ENCODE data around the gene HMCES.
"Not testable (repeated sequence)": the region's sequence is repeated elsewhere in the genome, so short reads cannot be mapped to it uniquely, and the experiment has no call there.

Gene HMCES

DNA sequence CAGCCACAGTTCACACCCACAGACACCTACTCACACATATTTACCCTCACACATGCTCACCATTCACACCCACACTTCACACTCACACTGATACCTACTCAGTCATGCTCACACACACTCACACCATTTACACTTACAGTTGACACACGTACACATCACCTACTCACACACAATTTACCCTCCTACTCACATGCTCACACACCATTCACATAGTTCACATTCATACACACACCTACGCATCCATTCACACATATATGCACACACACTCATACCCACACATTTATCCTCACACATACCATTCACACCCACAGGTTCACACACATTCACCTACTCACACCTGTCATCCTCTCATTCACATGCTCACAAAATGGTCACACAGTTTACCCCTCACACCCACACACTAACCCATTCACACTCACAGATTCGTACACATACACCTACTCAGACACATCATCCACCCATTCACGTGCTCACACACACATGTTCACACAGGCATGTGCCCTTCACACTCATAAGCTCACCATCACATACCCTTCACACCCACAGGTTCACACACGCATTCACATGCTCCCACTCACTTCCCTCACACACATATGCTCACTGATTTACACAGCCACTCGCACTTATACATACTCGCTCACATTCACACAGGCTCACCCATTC lies 42.3 kb downstream of the HMCES start:
- no peak for DNase-seq (ENCODE audit: low read depth)

DNA sequence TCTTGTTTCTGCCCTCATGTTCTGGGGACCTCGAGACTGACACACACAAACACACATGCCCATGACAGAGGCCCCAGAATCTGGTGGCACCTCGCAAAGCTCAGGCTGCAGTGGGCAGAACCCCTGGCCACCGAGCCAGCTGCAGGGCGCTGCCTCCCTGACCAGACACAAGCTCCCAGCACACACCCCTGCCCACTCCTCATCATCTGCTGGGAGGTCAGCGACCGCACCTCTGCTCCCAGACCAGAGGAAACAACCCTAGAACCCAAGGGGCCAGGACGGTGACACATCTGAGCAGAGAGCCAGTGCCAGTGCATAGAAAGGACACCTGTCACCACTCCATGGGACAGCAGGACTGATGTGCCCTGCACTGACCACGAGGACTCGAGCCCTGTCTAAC lies 43.2 kb downstream of the HMCES start:
- DNase-seq (ENCODE audit: low read depth), result no peak

DNA sequence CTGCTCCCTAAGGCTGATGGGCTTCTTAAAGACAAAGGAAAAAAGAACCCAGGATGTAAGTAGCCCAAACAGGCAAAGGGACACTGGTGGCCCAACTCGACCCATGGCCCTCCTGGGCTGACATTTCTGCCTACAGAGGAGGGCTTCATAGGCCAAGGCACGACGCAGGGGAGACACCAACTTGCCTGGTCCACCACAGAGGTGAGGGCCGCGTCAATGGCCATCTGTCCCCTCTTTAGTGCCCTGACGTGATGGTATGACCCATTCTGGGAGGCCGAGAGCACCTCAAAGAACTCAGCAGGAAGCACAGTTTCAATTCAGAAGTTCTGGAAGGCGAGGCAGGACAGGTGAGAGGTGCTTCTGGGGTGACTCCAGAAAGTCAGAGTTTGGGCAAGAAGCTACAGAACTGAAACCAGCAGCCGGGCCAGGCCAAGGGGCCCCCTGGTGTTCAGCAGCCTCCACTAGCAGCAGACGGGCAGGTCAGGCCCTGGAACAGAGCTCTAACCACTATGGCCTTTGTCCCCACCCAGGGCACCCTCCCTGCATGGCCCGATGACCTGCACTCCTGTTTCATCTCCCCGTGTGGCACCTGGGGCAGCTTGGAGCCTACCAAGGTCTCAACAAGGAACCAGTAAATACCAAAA lies 45.1 kb downstream of the HMCES start:
- DNase-seq (ENCODE audit: low read depth), result no peak

DNA sequence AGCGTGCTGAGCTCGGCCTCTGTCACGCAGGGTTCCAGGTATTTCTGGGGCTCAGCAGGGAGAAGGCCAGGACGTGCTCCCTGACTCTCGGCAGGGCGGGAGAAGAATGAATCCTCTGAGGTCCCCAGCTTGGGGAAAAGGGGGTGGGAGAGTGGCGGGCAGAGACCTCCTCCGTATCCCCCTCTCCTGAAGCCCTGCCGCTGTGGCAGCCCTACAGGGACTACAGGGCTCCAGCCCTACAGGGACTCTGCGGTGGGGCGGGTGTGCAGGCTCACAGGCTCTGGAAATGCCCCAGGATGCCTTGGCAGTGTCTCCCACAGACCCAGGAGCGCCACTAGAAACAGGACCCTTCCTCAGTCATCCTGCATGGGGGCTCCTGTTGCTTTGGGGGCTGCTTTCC lies 46.2 kb downstream of the HMCES start:
- DNase-seq (ENCODE audit: low read depth), result no peak

DNA sequence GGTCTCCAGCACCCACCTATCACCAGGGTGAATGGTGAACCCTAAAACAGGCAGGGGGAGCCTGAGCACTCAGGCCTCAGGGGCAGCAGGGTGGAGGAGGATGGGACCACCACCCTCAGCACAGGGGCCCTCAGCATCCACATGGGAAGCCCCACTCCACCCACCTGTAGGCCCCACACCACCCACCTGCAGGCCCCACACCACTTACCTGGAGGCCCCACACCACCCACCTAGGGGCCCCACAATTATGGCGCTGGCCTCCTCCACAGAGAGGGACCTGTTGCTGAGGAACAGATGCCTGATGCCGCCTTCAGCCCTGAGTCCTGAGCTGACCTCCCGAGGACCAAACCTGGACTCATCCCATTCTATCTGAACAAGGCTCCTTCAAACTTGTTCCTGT lies 46.7 kb downstream of the HMCES start:
- DNase-seq (ENCODE audit: low read depth), result no peak

DNA sequence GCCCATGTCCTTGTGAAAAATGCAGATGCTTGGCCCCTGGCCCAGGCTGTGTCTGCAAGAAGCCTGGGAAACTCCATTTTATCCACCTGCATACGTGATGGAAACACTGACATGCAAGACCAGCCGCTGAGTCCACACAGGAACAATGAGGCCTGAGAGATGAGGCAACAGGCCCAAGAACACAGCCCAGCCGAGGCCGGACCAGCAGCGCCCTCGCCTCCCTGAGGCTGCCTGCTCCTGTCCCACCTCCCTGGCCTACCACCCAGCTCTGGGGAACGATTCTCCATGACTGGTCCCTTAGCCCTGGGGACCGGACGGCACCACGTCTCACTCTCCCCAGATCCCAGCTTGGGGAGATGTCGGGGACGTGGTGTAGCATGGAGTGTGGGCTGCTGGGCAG lies 47.5 kb downstream of the HMCES start:
- no peak for DNase-seq (ENCODE audit: low read depth)

DNA sequence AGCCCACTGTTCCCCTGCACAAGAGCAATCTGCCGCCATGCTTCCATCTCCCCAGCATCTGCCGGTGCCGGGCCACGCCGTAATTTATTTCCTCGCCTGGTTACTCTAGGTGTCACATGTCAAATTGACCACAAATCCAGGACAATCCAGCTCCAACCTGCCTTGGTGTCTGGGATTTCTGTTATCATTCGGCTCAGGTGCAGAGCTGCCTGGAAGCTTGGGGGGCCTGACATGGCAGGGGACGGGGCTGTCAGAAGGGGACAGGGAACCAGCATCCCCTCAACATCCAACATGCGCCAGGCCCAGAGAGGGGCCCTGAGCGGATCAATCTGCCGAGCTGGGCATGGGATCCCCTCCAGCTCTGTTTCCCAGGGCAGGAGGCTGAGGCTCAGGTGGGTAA lies 47.9 kb downstream of the HMCES start:
- DNase-seq (ENCODE audit: low read depth), result no peak

DNA sequence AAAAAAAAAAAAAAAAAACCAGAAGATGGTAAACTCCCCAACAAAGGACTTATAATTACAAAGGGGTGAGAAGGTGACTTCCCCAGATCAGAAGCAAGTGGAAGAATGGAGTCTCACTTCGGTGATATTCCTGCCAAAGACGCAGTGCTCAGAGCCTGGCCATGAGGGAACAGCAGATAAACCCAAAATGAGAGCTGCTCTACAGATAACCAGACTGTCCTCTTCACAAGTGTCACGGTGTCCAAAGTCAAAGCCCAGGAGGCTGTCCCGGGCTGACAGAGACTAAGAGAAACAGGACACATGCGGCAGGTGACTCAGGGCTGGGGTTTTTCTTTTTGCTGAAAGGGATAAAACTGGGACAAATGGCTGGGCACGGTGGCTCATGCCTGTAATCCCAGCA lies 48.8 kb downstream of the HMCES start:
- no peak for DNase-seq (ENCODE audit: low read depth)

DNA sequence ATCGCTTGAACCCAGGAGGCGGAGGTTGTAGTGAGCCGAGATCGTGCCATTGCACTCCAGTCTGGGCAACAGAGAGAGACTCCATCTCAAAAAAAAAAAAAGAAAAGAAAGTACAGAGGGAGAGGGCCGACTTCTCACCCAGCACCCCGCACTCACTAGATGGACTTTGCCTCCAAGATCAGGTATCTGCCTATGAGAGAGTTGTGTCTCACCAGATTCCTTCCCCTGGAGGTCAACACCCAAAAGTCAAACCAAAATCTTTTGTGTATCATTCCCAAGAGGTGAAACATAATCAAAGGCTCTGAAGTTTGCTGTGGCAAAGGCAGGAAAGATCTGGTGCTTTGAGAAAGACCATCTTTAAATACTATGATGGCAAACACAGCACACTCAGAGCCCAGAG lies 51.2 kb downstream of the HMCES start:
- DNase-seq (ENCODE audit: low read depth), result no peak

DNA sequence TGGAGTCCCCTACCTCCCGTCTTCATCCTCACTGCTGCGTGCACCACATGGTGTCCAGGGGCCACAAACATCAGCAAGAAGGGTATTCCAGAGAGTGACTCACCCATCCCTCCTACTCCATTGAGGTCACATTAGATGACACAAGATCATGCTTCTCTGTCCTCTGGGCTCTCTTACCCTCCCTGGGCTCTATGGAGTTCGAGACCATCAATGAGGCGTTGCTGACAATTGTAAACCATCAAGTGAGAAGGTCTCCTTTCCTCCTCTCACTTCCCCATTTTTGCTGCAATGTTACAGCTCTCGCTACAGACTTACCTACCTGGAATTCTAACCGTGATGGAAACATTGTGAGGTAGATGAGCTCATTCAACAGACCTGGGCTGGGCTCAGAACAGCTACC lies 51.7 kb downstream of the HMCES start:
- no peak for DNase-seq (ENCODE audit: low read depth)

DNA sequence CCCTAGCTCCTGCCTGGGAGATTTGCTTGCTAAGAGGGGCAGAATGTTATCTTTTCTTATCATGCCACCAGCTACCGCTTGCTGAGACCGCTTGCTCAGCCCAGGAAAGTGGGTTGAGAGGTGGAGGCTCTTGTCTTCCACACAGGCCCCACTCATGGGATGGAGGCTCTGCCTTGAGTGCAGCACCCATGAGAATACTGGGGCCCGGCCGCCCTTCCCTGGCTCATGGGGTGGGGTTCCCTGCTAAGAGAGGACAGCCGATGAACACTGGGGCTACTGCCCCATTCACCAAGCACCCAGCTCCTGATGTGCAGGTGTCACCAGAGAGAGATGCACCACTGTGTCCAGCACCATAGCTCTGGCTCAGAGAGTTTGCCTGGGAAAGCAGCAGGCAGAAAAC lies 55.2 kb downstream of the HMCES start:
- no peak for DNase-seq (ENCODE audit: low read depth)

DNA sequence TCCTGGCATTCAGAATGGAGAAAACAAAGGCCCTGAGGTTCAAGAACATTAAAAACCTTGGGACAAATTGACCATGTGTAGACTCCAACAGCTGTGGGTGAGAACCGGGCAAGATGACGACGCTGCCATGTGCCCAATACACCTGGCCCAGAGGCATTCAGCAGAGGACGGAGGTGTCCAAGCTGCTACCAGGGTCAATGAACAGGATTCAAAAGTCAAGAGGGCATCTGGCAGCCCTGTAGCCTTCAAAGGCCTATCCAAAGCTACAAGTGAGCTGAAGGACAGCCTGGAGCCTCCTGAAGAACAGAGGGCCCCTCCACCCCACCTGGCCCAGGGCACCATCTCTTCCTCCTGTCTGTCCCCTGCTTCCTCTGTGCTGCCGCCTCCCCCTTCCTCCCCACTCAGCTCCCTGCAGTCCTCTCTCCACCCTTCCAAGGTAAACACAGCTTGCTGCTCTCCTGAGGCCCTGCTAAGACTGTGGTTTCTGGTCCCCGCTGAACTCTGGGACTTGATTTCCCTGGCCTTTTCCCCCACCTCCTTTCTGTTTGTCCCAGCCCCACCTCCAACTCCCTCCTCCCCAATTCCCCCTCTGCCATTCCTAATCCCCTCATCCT lies 57.5 kb downstream of the HMCES start:
- DNase-seq (ENCODE audit: low read depth), result no peak

DNA sequence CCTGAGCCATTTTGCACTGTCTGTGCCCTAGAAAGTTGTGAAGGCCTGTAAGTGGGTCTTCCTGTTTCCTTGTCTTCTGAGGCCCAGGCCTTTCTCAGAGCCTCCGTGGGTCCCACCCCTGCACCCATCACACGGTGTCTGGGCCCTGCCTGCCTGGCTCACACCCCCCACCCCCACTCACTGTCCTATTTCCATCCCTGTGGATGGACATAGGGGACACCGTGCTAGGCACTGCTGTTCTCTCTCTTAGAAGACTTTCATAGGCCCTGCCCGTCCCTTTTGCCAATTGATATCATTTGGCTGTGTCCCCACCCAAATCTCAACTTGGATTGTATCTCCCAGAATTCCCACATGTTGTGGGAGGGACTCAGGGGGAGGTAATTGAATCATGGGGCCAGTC lies 59.0 kb downstream of the HMCES start:
- DNase-seq (ENCODE audit: low read depth), result not testable (repeated sequence)

DNA sequence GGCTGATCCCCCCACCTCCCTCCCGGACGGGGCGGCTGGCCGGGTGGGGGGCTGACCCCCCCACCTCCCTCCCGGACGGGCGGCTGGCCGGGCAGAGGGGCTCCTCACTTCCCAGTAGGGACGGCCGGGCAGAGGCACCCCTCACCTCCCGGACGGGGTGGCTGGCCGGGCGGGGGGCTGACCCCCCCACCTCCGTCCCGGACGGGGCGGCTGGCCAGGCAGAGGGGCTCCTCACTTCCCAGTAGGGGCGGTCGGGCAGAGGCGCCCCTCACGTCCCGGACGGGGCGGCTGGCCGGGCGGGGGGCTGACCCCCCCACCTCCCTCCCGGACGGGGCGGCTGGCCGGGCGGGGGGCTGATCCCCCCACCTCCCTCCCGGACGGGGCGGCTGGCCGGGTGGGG lies 60.5 kb downstream of the HMCES start:
- DNase-seq (ENCODE audit: low read depth), result not testable (repeated sequence)

DNA sequence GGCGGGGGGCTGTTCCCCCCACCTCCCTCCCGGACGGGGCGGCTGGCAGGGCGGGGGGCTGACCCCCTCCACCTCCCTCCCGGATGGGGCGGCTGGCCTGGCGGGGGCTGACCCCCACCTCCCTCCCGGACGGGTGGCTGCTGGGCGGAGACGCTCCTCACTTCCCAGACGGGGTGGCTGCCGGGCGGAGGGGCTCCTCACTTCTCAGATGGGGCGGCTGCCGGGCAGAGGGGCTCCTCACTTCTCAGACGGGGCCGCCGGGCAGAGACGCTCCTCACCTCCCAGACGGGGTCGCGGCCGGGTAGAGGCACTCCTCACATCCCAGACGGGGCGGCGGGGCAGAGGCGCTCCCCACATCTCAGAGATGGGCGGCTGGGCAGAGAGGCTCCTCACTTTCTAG lies 61.2 kb downstream of the HMCES start:
- DNase-seq (ENCODE audit: low read depth), result not testable (repeated sequence)

DNA sequence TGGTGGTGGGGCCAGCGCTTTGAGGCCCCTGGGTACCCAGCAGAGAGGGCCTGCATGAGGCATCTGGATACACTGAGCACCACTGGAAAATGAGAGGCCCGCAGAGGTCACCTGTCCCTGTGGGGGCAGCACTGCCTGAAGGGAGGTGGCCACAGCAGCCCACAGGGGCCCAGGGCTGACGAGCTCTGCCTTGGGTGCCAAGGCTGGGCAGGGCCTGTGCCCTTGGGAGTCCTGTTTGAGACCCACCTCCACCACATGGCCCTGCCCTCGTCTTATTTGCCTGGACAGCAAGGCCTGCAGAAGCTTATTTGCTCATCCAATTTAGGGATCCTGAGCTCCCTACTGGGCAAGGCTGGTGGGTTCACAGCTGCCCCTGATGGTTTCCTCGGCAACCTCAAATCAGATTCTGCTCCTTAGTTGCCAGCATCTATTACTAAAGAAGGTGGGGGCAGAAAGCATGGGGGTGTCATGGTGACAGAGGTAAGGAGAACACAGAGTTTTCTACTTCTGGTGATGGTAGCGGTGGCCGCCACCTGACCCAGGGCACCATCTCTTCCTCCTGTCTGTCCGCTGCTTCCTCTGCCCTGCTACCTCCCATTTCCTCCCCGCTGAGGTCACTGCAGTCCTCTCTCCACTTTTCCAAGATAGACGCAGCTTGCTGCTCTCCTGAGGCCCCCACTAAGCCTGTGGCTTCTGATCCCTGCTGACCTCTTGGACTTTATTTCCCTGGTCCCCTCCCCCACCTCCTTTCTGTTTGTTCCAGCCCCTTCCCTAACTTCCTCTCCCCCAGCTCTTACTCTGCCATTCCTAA lies 62.9 kb downstream of the HMCES start:
- DNase-seq (ENCODE audit: low read depth), result no peak

DNA sequence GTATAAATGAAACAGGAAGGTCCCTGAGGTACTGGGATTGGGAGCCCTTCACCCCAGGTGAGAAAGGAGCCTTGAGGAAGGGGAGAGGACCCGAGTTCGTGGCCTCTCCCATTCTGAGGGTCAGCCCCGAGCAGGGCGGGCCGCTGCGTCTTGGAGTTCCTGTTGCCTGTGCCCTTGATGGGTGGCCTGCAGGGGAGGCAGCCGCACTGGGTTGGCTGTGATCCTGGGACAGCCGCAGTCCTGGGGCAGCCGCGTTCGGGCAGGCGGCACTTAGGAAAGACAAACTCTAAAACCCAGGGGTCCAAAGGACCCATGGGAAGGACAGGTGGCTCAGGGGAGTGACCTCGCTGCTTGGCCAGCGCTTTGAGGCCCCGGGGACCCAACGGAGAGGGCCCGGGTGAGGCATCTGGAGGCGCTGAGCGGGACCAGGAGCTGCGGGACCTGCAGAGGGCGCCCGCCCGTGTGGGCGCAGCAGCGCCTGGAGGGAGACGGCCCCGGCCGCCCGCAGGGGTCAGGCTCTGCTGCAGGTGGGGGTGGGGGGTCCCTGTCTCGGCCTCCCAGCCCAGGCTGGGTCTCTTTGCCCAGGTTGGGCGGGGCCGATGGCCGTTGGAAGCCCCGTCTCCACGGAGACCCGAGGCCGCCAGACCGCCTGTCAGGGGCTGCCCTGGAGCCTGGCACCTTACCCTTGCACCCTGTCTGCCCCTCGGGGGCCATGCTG lies 65.1 kb downstream of the HMCES start:
- DNase-seq (ENCODE audit: low read depth), result no peak

DNA sequence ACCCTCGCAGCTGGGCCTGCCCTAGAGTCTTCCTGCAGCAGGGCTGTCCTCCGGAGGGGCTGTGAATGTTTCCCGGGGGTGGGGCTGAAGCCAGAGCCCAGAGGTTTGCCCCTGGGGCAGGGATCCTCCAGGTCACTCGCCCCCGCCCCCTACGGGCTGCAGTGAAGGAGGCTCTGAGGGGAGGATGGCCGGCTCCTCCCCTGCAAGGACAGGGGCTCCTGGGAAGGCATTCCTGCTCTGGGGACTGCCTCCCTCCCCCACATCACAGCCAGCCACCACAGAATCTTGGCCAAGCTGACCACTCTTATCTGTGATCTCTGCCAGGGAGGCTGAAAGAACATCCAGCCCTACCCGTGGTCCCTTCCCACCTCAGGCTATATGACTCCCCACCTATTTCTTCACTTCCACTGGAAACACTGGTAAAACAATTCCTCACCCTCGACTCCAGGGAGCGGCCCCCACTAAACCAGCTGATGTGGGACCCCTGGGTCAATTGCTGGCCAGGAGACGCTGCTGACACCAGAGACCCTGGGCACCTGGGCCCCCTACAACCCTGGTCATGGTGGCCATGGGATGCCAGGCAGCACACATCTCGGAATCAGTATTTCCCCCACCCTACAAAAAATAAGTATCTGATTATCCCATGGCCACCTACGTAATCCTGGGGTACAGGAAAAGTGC lies 66.0 kb downstream of the HMCES start:
- DNase-seq (ENCODE audit: low read depth), result no peak

DNA sequence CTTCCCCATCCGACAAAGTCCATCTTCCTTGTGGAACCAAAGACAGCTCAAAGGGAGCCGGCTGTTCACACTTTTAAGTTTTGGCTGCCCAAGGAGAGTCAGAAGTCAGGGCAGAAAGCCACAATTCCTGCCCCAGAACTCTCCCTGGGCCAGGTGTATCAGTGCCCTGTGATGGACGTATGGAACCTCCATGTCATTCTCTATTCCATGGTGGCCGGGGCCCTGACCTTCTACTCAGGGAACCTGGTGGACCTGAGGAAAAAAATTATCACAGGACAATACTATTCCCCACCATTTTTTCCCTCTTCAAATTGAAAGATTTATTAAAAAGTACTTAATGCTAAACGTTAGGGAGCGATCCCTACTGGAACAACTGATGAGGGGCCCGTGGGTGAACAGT lies 66.6 kb downstream of the HMCES start:
- DNase-seq (ENCODE audit: low read depth), result no peak

DNA sequence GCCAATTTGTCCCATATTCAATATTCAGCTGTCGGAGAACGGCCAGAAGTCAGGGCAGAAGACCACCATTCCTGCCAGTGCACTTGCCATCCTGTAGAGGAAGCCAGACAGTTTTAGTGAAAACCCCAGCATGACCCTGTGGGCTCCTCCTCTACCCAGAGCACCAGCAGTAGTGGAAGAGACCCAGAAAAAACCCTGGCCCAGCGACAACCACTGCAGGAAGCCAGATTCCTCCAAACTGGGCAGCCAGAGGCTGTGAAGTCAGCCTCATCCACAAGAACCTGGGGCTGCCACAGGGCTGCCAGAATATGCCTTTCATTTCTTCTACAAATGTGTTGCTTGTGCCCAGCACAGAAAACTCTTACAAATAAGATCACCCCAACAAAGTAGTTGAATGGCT lies 67.3 kb downstream of the HMCES start:
- DNase-seq (ENCODE audit: low read depth), result no peak

DNA sequence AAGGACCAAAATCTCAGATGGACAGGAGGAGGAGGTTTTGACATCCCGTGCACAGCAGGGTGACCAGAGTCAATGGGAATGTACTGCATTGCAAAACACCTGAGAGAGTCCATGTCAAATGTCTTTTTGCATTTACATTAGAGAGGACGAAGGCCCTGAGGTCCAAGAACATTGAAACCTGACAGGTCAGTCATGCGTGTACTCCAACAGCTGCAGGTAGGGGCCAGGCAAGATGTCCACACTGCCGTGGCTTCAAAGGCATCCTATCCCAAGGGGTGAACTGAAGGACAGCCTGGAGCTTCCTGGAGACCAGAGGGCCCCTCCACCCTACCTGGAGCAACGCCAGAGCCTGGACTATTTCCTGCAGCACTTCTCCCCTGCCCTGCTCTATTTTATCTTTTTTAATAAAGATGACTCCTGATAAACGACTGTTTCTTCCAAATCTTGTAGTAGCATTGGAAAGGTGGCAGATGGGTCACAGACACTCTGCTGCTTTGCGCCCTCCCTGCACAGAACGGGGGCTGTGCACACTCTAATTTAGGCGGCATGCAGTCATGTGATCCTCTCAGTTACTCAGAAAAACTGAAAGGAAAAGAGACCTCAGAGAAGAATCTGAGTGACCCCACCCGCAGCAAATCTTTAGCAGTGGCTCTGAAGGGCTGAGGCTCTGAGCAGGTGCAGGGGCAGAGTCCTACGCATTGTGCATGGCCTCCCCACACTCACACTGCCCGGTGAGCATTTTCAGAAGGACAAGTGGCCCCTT lies 68.2 kb downstream of the HMCES start:
- no peak for DNase-seq (ENCODE audit: low read depth)

All from stimulated activated CD4-positive, alpha-beta T cell treated with anti-CD3 and anti-CD28 coated beads, Interleukin-2, amount 100 ng/mL, for 4 hours (primary cell).